Skin of body (tissue), 2 donors: ENCODE measurements around the gene CACYBP. TPM values are rescaled to one million over a fixed set of nuclear protein-coding genes. Genes with fewer than 3 reads are reported as not detected.
"Not testable (repeated sequence)": the region's sequence is repeated elsewhere in the genome, so short reads cannot be mapped to it uniquely, and the experiment has no call there.

Experiments
- DNase-seq: peaks from one replicate; lab custom pipeline; 2025; lab: John Stamatoyannopoulos, UW
- total RNA-seq: library from RNA; depleted of rRNA; stranded (reverse); fragments of >200 nt; gene quantifications from one replicate; pipeline ENCODE4 v1.2.3, GENCODE V29; 2014

CACYBP gene
- total RNA-seq, 1 donor from 2014 or later, result 169 TPM

DNA sequence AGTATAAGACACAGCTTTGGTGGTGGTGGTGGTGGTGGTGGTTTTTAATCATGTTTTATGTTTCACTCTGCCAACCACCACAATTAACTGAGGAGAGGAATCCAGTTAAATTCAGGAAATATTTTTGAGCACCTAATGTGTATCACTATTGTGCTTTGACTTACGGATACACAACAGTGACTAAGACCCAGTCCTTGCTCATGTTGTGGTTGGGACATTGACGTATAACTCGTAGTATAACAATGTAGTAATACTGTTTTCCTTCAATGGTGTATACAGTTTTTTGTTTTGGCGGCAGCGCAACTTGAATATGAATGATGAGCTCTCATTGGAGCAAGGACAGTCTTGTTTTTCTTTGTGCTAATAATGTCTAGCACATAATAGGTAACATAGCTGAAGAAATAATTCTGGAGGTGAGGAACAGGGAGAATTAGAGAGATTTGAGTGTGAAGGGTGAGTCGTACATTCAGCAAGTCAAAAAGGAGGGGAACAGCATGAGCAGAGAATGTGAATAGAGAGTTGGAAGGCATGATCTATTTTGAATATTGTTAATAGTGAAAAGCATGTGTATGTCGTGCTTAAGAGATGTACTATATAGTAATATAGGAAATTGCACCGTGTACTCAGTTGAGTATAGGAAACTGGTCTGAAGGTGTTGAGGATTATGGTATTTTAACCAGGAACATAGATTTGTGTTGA is 5.5 kb downstream of the CACYBP start:
- DNase-seq, result no peak

DNA sequence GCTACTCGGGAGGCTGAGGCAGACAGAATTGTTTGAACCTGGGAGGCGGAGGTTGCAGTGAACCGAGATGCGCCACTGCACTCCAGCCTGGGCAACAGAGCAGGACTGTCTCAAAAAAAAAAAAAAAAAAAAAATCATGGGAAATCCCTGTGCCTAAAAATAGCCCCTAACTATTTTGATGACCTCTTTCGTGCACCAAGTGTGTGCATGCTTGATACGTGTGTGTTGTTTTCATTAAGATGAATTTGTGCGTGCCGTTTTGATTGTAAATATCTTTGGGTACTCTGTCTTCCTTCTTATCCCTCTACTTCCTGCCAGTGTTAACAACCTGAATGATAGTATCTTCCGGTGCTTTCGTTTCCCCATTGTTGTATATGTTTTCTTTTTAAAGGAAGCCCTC is 9.8 kb downstream of the CACYBP start:
- no peak for DNase-seq

DNA sequence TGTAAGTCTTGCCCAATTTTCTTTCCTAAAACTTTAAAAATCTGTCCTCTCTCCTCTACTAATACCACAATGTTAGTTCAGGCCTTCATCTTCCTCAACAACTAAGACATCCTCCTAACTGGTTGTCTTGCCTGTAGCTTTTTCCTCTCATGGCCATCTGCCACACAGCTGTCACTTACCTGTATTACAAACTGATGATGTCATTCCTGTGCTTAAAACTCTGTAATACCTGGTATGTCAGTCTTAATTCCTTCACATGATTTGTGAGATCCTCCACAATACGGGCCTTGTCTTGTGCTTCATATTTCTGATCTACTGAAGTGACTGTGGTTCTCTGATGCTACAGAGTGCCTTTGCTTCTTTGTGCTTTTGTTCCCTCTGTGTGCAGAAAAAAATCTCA is 13.7 kb downstream of the CACYBP start:
- no peak for DNase-seq

DNA sequence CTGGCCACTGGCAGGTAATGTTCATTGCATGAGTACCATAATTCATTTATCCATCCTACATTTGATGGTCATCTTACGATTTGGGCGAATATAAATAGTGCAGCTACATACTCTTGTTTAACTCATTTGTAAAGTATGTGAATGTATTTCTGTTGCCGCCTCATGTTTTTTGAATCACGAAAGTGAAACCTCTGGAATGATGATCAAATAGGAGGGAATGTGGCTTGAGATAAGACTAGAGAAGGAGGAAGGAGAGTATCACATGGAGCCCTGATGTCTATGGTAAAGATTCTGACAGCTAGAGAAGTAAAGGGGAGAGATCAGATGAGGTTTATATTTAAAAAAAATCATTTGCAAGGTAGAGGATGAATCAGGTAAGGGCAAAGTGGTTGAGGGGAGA is 15.5 kb downstream of the CACYBP start:
- no peak for DNase-seq

DNA sequence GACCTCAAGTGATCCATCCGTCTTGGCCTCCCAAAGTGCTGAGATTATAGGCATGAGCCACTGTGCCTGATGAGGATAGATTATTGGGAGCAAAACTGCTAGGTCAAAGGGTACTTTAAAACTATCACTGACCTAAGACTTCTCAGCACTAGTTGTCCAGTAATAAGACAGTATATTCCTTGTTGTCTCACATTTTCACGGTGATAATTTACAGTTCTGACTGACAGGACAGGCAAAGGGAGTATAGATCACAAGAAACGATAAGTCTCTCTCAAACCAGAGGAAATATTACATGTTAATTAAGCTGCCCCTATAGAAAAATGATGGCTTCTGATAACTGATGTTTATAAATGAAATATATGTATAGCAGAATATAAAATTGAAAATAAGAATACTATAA is 19.8 kb downstream of the CACYBP start:
- DNase-seq, result no peak

DNA sequence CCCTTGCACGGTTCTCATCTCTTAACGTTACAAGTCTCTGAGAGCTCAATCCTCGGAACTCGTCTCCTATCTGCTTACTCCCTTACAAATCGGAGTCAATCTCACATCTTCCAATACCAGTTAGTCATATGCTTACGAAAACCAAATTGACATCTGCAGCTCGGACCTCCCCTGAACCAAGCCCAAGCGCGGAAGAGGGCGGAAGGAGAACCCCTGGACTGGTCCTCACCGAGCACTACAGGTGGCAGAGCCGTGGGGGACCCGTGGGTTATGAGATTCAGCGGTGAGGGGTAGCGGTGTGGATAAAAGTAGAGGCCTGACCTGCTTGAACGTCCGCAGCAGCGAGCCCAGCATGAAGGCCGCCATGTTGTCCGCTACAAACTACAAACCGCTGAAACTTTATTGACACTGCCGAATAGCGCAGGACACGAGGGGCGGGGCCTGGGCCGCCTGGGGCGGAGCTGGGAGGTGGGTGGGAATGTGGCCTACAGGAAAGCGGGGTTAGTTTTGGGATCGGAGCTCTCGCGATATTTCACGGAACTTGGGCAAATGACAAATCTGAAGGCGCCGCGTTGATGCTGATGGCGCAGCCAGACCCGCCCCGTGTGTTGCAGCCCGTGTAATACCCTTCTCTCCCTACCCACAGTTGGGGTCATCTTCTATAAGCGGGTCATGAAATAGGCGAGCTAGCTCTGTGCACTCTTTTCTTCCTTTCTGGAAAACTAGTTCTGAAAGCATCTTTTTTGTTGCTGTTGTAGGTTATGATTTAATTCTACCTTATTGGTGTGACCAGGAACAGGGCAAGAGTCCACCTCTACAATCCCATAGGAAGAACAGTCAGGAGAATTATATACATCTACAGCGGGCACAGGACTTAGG is 23.5 kb downstream of the CACYBP start, which contains the start of gene MRPS14:
Gene MRPS14, minus strand, starts transcription at position 383 of the 879 bp plus-strand sequence. Its CDS starts 17 bp downstream, at position 366.
- DNase-seq, result peak; percentile 98

DNA sequence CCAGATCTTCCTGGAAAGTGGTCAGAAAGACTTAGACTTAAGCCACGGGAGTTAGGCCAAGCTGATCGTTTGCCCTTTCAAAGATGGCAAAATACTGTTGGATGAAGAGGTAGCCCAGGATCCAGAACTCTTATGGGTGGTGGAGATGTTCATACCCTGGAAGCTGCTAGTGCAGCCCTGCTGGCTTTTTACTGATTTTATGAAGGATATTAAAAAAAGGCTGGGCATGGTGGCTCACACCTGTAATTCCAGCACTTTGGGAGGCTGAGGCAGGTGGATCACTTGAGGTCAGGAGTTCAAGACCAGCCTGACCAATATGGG is 24.1 kb downstream of the CACYBP start:
- not testable (repeated sequence) for DNase-seq

DNA sequence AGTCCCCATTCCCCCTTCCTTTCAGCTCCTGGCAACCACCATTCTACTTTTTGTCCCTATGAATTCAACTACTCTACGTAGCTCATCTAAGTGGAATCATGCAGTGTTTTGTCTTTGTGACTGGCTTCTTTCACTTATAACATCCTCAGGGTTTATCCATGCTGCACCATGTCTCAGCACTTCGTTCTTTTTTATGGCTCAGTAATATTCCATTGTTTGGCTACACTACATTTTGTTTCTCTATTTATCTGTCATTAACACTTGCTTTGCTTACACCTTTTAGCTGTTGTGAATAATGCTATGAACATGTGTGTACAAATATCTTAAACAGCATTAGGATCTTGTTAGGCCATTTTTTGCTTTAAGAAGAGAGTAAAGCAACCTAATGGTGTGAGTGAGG is 25.0 kb downstream of the CACYBP start:
- DNase-seq, result no peak

DNA sequence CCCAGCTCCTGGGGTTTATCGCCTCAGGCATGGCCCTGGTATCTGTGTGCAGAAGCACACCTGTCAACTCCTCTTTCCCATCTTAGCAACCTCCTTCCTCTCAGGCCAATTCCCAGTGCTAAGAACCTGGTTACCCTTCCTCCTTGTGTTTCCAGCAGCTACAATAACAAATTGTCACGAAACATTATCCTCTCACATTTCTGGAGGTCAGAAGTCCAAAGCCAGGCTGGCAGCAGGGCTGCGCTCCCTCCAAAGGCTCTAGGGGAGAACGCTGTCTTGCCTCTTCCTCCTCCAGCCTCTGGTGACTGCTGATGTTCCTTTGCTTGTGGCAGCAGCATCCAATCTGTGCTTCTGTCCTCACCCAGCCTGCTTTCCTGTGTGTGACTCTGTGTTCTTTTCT is 34.2 kb downstream of the CACYBP start:
- no peak for DNase-seq

DNA sequence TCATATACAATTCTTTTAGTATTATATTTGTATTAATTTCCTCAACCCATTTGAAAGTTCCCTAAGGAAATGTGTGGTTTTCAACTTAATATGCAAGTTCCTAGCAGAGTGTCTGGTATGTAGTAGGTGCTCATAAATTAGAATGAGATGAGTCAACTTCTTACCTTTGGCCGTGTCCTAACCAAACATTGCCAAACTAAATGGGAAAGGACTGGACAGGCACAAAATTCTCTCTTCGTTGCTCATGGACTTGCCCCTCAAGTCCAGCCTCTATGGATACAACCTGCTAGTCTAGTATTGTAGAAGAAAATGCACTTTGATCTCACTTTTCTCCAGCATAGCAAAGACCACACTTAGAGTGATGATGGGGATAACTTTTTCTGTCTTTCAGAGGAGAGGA is 35.0 kb downstream of the CACYBP start:
- no peak for DNase-seq

DNA sequence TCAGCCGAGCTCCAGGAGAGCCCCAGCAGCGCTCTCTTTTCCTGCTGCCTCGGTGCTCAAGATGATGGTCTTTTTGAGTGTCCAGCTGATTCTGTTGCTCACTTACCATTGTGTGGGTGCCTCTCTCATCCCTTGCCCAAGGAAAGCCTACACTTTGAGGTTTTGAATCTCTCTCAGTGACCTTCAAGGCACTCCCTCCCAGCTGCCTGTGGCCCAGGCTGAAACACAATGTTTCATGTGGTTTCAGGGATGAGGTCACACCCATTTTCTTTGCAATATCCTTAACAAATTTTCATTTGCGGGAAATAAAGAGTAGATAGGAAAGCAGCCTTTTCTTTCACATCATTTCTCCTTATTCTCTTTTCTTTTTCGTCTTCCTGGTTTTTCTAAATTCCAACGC is 36.1 kb downstream of the CACYBP start:
- no peak for DNase-seq

DNA sequence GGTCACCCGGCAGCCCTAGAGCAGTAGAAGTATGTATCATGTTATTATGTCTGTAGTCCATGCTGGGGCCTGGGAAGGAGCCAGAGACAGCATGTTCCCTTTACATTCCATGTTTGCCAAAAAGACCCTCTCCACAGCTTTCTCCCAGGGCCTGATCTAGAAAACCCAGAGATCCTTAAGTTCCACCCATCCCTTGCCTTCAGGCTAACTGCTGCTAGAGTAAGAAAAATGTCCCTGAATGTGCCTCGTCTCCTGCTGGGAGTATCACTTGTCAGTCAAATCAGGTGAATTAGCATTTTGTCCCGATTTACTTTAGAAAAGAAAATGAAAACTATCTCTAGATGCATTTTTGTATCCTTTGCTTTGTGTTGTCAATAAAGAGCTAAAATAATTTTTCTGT is 36.7 kb downstream of the CACYBP start:
- no peak for DNase-seq

DNA sequence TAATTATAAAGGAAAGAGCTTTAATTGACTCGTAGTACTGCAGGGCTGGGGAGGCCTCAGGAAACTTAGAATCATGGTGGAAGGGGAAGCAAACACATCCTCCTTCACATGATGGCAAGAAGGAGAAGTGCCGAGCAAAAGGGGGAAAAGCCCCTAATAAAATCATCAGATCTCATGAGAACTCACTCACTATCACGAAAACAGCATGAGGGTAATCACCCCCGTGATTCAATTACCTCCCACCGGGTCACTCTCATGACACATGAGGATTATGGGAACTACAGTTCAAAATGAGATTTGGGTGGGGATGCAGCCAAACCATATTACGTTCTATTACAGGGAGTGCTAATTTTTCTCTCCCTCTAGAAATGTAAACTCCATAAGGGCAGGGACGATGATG is 37.7 kb downstream of the CACYBP start:
- no peak for DNase-seq

DNA sequence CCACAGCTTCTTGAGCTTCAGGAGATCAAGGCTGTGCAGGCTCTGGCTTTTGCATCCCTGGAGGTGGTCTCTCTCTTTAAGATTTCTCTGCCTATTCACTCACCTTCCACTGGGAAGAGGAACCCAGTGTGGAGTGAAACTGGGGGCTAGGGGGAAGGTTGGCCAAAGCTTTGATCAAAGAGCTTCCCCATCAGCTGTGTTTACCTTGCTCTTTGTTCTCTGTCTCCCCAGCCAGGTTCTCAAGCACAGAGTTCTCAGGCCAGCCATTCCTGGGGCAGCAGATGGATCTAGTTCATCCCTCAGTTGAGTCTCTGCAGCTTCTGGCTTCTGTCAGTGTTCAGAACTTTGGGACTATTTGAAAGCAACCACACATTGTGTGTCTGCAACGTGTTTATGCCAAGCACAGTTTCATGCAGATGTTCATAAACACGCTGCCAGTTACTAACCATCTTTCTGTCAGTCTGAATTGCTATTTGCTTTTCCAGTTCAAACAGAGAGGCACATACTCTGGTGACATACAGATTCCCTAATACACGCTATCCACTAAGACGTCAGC is 40.7 kb downstream of the CACYBP start:
- DNase-seq, result peak; percentile 58

DNA sequence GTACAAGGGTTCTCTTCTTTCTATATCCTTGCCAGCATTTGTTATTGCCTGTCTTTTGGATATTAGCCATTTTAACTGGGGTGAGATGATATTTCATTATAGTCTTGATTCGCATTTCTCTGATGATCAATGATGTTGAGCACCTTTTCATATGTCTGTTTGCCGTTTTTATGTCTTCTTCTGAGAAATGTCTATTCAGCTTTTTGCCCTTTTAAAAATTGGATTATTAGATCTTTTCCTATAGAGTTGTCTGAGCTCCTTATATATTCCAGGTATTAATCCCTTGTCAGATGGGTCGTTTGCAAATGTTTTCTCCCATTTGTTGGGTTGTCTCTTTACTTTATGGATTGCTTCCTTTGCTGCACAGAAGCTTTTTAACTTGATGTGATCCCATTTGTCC is 42.9 kb downstream of the CACYBP start:
- no peak for DNase-seq

DNA sequence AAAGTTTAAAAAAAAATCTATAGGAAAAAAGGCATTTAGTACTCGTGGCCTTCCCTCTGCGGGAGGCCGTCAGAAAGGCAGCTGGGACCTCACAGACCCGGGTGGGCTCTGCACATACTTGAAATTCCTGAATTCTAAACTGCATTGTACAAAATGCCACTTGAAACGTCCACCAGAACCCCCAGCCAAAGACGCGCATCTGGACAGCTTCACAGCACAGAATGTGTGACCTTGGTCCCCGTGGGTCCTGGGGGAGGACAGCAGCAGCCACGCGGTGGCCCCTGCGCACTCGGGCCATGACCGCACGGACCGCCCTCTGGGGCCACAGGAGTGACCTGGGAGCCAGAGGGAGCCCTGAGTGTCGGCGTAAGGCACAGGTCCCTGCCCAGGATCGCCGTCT is 44.1 kb downstream of the CACYBP start:
- no peak for DNase-seq

DNA sequence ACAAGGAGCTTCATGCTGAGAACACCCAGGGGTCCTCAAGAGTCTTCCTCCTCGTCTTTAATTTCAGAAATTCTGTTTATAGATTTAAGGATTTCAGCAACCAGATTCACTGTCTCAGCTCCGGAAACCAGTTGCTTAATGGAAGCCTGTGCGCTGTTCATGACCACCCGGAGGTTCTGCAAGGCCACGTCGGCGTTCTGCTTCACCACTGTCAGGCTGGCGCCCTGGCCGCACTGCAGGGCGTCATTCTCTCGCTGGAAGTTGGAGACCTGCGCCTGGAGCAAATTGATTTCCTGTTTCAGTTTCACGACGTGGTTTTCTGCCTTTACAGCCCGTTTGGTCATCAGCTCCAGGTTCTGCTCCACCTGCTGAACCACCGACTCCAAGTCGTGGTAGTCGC is 44.8 kb downstream of the CACYBP start:
- DNase-seq, result not testable (repeated sequence)

DNA sequence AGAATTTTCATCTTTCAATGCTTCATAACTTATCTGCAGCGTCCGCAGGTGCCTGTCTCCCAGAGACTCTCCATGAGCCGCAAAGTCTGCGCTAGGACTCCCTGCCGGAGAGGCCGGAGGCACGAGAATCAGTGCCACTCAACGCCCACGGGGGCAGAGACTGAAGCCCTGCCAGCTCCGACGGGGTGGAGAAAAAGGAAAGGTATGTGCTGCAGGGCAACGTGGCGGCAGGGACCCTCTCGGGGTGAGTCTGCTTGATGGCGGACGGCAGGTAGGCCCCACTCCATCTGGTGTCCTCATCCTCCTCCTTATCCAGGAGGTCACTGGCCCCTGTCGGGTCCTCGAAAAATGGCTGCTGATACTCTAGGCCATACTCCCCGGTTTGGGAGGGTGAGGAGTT is 45.4 kb downstream of the CACYBP start:
- DNase-seq, result no peak

DNA sequence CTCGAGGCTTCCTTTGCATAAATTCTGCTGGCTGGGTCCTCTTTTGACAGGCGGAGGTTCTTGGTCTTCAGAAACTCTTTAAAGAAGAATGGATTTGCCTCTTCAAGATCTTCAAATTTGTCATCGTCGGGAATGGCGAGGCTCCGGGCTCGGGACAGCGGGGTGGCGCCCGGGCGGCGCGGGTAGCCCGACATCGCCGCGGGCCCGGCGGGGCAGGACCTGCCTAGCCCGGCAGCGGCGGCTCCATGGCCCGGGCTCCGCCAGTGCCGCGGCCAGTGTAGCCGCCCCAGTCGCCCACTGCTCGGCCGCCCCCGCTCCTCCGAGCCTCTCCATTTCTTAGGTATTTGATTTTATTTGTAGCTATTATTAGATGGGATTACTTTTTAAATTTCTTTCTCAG is 45.8 kb downstream of the CACYBP start:
- DNase-seq, result no peak

DNA sequence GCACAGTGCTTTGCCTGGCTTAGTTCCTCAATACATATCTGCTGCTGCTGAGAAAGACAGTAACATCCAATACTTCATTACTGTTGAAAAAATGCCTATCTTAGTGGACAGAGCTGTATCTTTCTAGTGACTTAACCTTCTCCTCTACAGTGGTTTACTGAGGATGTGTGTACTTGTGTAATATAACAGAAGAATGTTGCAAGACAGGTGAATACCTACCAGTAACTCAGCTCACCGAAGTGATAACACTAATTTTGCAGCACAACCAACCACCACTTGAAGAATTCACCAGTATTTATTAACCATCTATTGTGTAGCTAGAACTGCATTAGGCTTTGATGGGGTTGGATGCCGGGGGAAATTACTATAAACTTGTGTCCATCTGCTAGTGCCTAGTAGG is 51.2 kb downstream of the CACYBP start:
- DNase-seq, result no peak

DNA sequence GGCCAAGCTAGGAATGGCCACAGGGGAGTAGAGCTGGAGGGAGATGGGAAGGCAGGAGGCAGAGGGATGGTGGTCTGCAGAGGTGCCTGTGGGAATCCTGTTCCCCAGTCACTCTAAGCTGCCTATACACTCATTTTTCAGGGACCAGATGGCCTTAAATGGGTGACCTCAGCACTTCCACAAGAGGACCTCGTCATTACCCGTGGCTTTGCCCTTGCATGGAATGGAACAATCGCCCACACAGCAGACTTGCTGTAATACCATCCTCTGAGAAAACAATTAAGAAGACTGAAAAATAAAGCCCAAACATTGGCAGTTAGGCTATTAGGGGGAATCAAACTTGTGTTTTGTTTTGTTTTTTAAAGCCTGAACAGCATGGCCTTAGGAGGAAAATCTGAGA is 55.0 kb downstream of the CACYBP start:
- DNase-seq, result no peak
